Measurements from ENCODE around the gene BCL3.

DNA sequence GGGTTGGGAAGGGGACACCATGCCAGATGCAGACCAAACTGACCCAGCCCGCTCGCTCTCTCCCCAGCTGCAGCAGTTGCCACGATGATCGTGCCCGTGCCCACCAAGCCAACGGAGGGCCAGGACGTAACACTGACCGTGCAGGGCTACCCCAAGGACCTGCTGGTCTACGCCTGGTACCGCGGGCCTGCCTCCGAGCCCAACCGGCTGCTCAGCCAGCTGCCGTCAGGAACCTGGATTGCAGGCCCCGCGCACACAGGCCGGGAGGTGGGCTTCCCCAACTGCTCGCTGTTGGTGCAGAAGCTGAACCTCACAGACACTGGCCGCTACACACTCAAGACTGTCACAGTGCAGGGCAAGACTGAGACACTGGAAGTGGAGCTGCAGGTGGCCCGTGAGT is 40.7 kb upstream of the BCL3 start:
- TF ChIP-seq, protein P1, sequence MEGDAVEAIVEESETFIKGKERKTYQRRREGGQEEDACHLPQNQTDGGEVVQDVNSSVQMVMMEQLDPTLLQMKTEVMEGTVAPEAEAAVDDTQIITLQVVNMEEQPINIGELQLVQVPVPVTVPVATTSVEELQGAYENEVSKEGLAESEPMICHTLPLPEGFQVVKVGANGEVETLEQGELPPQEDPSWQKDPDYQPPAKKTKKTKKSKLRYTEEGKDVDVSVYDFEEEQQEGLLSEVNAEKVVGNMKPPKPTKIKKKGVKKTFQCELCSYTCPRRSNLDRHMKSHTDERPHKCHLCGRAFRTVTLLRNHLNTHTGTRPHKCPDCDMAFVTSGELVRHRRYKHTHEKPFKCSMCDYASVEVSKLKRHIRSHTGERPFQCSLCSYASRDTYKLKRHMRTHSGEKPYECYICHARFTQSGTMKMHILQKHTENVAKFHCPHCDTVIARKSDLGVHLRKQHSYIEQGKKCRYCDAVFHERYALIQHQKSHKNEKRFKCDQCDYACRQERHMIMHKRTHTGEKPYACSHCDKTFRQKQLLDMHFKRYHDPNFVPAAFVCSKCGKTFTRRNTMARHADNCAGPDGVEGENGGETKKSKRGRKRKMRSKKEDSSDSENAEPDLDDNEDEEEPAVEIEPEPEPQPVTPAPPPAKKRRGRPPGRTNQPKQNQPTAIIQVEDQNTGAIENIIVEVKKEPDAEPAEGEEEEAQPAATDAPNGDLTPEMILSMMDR (IDR thresholded peaks at IDR 0.05), result no peak
- TF ChIP-seq EZH2 (IDR thresholded peaks at IDR 0.05) (no peak), EZH2phosphoT487 (IDR thresholded peaks at IDR 0.05) (no peak)
